A673 (cell line): ENCODE results near the gene TTPAL.

Source experiments
- CTCF ChIP-seq: fragments of 300-800, 200-600 bp; sonication (generic); conservative IDR thresholded peaks from 2 replicates; pipeline ENCODE4 v1.5.1; 2017; ENCODE audit warnings: low read depth, mild to moderate bottlenecking, antibody characterized with exemption, low read length, moderate library complexity, mixed read lengths
- EZH2 ChIP-seq: fragments of 200-600 bp; sonication (generic); IDR thresholded peaks from 2 replicates; pipeline ENCODE4 v1.6.1; 2017; ENCODE audit warnings: borderline replicate concordance, low read depth, mild to moderate bottlenecking, mixed read lengths, antibody characterized with exemption, low read length; ENCODE audit not compliant: poor library complexity, severe bottlenecking

- no peak for TF ChIP-seq CTCF
- no peak for TF ChIP-seq EZH2
Measured at GRCh38 chr20:44495802-44496481, 20.3 kb downstream of the TTPAL start.
